CD4-positive, alpha-beta T cell treated with Interleukin-10 for 1 hour (primary cell): ENCODE data around the gene RHEB.
A peak's percentile ranks its signal among the peaks of the same experiment; 100 is the strongest.
"Not testable (repeated sequence)": the region's sequence is repeated elsewhere in the genome, so short reads cannot be mapped to it uniquely, and the experiment has no call there.

Experiments used
- DNase-seq: peaks from one replicate; pipeline ENCODE4 v3.0.0-alpha.2; 2020

The RHEB gene

DNA sequence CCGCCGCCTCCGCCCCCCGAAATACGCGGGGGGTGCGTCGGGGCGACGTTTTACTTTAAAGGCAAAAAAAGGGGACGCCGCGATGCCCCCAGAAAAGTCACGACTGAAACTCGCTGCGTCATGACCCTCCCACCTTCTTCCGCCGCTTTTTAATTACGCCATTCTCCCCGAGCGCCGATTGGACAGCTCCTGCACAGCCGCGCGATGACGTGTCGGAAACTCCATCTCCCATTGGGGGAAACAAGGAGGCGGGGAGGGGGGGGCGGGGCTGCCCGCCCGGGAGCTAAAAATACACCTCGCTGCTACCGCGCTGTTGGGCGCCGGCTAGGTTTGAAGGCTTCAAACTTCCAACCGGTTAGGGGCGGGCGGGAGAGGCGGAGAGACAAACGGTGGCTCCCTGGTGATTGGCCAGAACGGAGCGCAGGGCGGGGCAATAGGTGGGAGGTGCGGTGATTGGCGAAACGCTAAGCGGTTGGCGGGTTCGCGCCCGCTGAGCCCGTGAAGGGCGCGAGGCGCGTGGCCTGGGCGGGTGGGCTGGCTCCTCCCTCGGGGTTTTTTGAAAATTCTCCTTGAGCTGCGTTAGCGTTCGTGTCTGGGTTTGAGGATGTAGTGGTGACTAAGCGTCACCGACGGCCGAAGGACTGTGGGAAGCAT is at the start of gene RHEB:
Gene RHEB (minus strand): TSS at position 131 of the 654 bp plus-strand sequence. CDS start 384 bp downstream, outside the sequence.
- DNase-seq: peak; percentile 99

GRCh38 chr7:151566897-151567320 is 47.2 kb upstream of the RHEB start:
- no peak for DNase-seq

DNA sequence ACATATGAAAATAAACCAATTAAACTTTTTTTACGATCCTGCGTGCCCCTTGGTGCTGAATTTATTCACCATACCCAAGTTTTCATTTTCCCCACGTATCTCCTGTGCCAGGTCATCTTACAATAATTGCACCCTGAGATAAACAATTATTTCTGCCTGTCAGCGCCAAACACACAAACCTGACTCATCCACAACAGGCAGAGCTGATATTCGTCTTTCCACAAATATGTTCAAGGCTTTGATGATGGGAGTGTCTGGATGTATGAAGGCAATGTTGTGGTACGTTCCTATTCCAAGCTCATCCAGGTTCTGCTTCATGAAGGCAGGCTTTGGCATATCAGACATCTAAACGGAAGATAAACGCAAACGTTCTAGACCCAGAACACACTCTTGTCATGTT is 45.8 kb upstream of the RHEB start:
- no peak for DNase-seq

DNA sequence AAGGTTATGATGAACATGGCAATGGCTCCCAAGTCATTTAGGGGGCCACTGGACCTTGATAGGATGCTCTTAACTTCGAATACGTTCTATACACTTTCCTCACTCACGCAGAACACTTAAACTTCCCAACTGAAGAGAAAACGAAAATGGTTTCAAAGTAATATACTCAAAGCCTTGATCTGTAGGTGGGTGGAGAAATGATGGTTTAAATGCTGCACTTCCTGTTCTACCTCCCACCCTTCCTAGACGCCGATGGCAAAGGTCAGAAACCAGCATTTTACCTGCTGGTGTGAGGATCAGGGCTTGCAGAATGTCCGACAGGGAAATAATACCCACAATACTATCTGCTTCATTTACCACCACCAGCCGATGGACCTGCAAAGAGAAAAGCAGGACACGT is 40.5 kb upstream of the RHEB start:
- no peak for DNase-seq

DNA sequence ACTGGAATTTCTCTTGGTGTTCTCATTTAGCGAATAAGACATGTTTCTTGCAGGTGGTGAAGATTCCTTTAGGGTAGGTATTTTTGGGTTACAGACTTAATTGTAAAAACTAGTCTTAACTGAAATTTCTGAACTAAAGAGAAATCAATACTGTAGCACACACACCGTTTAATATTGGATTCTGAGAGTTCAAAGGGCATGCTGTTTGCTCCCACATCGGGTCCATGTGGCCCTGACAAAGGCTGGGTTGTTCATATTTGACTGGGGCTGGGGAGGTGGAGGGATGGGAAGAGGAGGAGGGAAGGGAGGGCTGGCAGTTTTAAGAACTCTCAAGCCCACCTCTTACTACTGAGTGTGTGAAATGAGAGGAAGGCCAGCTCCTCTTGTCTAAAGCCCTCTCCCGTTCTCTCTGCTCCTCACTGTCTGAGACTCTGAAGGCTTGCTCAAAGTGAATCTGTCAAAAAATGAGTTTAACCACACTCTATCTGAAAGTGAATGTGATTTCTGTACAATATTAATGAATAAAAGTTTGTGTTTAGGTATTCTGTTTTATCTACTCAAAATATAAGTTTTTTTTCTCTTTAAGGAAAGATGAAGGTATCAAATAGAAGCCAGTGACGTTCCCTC is 40.0 kb upstream of the RHEB start:
- no peak for DNase-seq

DNA sequence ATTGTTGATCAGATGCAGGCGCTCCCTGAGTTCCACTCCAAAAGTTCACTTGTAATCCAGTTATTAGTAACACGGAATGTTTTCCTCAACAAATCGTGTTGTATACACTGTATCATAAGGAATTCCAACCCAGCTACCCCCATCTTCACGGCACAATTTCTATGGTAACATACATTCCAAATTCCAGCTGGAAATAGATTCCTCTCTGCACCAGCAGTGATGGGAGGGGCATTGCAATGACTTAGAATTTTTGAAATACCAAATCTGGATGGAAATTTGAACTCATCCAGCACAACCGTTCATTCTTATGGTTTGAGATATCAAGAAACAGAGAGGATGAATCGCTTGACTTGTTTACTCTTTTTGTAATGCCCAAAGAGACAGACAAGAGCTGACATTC is 38.9 kb upstream of the RHEB start:
- no peak for DNase-seq

- no peak for DNase-seq
Observed at GRCh38 chr7:151556592-151556991, 36.9 kb upstream of the RHEB start.

DNA sequence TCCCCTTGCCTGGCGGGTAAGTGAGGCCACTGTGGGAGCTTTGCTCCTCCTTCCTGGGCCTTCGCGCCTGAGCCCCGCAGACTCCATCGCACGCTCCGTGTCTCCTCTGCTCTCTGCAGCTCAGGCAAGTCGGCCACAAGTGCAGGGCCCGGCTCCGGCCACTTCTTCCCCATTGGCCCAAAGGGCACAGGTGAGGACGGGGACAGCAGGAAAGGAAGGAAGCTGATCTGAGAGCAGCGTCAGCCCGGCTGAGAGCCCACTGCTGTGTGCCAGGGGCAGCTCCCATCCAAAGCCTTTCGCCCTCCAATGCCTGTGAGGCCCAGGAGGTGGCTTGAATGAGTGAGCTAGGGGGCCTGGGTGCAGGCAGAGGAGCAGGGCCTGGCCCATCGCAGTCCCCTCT is 33.7 kb upstream of the RHEB start:
- no peak for DNase-seq

- DNase-seq: no peak
Observed at GRCh38 chr7:151552352-151553028, 32.8 kb upstream of the RHEB start.

DNA sequence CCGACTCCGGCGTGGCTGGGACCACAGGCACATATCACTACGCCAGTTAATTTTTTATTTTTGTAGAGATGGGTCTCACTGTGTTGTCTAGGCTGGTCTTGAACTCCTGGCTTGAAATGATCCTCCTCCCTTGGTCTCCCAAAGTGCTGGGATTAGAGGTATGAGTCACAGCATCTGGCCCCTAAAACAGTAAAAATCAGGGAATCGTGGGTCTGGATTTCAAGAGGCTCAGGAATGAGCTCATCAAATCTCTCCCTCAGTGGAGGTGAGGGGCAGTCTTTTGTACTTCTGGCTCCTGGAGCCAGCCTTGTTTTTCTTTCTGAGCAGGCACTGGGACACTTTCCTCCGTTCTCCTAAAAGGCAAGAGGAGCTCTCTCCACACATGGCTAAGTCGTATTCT is 32.1 kb upstream of the RHEB start:
- DNase-seq: no peak

GRCh38 chr7:151550656-151551286 is 31.1 kb upstream of the RHEB start:
- DNase-seq: no peak

GRCh38 chr7:151549644-151550043 is 29.9 kb upstream of the RHEB start:
- DNase-seq: no peak

- no peak for DNase-seq
Observed at GRCh38 chr7:151549083-151549482, 29.4 kb upstream of the RHEB start.

DNA sequence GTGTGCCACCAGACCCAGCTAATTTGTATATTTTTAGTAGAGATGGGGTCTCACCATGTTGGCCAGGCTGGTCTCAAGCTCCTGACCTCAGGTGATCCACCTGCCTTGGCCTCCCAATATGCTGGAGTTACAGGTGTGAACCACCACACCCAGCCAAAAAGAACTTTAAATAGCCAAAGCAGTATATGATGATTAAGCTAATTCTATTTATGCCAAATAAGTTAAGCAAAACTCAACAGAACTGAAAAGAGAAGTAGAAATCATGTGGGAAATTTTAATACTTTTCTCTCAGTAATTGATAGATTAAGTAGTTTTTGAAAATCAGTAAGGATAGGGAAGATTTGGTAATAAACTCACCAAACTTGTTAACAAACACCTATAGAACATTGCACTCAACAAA is 24.5 kb upstream of the RHEB start:
- DNase-seq: no peak

DNA sequence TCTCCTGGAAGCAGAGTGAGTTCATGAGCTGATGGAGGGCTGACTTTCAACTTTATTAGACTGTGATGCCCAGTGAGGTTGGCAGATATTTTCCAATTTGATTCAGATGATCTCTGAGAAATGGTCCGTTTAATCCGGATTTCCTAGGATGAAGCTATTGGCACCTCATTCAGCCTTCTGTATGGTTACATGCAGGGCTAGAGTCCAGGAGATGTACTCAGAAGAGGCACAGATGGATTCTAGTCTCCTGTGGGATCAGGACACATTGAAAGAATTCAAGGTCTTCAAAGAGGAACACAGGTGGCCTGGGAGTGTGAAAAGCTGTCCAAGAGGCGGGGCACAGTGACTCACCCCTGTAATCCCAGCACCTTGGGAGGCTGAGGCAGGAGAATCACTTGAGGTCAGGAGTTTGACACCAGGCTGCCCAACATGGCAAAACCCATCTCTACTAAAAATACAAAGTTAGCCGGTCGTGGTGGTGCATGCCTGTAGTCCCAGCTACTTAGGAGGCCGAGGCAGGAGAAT is 23.0 kb upstream of the RHEB start:
- DNase-seq: no peak

DNA sequence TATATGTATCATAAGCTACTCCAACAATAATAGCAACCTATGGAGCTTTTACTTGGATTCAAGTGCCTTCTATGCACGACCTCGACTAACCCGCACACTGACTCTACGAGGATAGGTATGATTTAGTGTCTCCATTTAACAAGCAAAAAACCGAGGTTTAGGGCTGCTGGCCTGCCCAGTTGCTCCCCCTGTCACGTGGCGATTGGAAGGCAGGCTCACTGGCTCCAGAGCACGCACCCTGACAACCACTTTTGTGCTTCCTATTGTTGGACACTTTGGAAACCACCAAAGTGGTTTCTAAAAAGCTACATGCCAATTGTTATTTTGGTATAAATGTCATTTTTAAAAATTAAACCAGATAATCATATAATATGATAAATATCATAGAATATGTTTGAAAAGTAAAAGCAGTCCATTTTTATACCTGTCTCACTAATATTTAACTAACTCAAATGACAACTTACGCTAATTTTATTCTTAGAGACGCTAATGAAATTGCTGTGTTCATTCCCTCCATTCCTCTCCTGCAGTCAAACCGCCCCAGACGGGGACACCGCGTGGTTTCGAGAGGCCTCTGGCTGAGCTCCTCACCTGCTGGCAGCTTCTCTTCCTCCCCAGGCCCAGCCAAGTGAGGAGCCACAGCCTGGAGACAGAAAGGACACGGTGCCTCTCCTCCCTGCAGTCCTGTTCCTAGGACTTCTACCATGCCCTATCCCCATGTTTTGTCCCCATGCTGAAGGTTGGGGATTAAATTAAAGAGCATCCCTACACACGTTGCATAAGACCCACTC is 22.2 kb upstream of the RHEB start:
- no peak for DNase-seq

- DNase-seq: no peak
Observed at GRCh38 chr7:151540146-151540545, 20.5 kb upstream of the RHEB start.

DNA sequence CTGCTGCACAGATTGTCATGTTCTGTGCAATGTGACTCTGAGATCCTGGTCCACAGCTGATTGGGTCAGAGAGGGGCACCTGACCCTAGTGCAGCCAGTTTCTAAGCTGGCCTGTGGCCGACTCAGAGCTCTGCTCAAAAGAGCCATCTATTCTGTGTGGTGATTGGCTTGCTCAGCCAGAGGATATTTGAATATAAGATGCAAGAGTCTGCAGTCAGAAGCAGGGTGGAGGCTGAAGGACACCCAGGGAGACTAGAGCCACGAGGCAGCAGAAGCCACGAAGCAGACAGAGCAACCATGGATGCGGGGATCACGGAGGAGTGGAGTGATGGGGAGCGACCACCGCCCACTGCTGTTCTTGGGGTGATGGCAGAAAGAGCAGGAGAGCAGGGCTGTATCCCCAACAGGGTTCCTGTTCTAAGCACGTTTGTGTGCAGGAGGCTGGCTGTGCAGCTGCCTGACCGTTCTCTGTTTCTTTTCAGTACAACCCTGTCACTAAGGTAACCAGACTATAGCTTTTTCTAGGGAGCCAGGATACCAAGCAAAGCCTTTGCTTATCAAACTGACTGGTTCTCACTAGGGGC is 19.5 kb upstream of the RHEB start:
- no peak for DNase-seq

- no peak for DNase-seq
Observed at GRCh38 chr7:151537818-151538561, 18.3 kb upstream of the RHEB start.

DNA sequence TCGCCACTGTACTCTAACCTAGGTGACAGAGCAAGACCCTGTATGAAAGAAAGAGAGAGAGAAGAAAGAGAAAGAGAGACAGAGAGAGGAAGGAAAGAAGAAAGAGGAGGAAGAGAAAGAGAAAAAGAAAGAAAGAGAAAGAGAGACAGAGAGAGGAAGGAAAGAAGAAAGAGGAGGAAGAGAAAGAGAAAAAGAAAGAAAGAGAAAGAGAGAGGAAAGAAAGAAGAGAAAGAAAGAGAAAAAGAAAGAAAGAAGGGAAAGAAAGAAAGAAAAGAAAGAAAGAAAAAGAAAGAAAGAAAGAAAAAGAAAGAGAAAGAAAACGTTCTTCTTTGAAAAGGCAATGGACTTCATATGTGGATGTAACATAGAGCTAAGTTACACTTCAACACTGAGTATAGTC is 16.5 kb upstream of the RHEB start:
- DNase-seq: not testable (repeated sequence)

DNA sequence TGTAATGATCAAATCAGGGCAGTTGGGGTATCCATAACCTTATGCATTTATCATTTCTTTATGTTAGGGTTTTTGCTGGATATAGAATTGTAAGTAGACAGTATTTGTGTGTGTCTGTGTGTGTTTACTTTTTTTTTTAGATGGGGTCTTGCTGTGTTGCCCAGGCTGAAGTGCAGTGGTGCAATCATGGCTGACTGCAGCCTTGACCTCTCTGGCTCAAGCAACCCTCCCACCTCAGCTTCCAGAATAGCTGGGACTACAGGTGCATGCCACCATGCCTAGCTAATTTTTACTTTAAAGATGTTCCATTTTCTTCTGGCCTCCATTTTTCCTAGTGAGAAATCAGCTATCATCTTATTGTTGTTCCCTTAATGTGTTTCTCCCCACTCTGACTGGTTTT is 10.1 kb upstream of the RHEB start:
- DNase-seq: no peak

DNA sequence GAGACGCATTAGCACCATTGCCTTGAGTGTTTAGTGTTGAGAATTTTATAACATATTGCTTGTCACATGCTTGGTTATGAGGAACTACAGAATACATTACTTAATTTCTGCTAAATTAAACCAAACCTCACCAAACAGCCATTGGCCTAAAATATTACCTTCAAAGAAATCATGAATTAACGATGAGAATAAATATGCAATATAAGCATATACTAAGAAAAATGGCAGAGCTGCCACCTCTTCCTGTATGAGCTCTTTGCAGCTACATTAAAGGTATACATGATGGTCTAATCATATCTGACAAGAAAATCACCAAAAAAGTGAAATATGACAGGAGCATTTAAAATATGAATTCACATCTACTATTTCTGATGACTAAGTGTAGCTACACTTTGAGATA is 5.2 kb upstream of the RHEB start:
- no peak for DNase-seq
